Measurements from ENCODE around the gene GOLT1B. TPM values are rescaled to one million over a fixed set of nuclear protein-coding genes. Genes with fewer than 3 reads are reported as not detected.

Gene GOLT1B
- total and polyA plus RNA-seq, 9 of the 15 experiments (the other 6 are each of a cell fraction or from before 2014, with no cell fraction given) = 9.4 to 66.1 (median 26.7) TPM

DNA sequence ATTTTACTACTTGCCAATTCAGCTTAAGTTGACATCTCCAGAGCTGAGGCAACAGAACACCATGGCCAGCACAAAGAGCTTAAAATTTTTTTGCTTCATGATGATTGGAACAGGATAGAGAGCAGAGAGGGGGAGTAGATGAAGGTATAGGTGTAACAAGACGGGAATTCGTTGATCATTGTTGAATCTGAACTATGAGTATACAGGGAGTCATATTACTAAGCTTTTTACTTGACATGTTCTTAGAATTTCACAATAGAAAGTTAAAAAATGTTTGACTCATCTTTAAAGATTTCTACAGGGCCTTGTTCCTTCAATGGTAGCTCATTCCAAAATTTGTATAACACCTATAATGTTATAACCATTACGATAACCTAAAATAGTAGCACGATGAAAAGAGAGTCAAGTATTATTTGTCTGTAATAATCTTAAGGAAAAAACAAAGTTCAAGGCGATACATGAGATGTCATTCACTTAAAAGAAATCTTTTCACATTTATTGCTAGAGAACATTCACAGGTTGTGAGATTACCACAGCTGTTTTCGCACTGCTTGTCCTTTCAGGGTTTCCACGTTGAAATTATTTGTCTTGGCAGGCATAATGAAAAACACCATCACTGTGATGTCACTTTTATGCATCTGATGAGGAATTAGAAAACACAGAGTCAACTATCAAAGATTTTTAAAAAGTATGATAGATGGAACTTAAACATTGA lies 58.4 kb downstream of the GOLT1B start:
- WGBS (ENCODE audit: insufficient coverage, low coverage, missing lambda C conversion rate) = 1% methylated on average over 7 of the region's 7 CpGs
- FAIRE-seq (no peak), DNase-seq (ENCODE audit: extremely low read depth in 1 of 4, low spot score in 3 of 4) (no peak), ATAC-seq (no peak)
- no peaks in the 10 kb centered on the region for H3K4me1 ChIP-seq (replicated peaks in 1 of 2; ENCODE audit: control insufficient read depth in 2 of 2, insufficient read depth in 2 of 2, low read length in 2 of 2)
- no TSS peak for BruUV-seq (replicated peaks)
- in situ Hi-C loops (cut with MboI) = no loop called here
- H3K9me1 ChIP-seq (ENCODE audit: control insufficient read depth, insufficient read depth, low read length) = no peaks in the 10 kb centered on the region
- no peaks in the 10 kb centered on the region for H3K9me3 ChIP-seq (replicated peaks; ENCODE audit: control insufficient read depth, insufficient read depth, low read depth, low read length)
- H3K9ac ChIP-seq (ENCODE audit: insufficient read depth in 1 of 2, low read depth in 2 of 2, low read length in 2 of 2) = no peak overlapping the region
- POLR2A ChIA-PET = interaction anchor here (1.2 kb wide), 1 partner anchor 9 kb away, joined by 4 read pairs; no protein-coding TSS in a partner anchor
- no peak overlapping the region for H3K4me2 ChIP-seq (ENCODE audit: insufficient read depth, low read length)
- H3K36me3 ChIP-seq (ENCODE audit: control insufficient read depth, insufficient read depth, low read length) = no peaks in the 10 kb centered on the region
- H3K27me3 ChIP-seq (ENCODE audit: control insufficient read depth in 2 of 2, insufficient read depth in 2 of 2, low read length in 2 of 2) = no peaks in the 10 kb centered on the region
- H3K79me2 ChIP-seq (ENCODE audit: control insufficient read depth, insufficient read depth, low read length) = no peaks in the 10 kb centered on the region
- no peak overlapping the region for H3K4me3 ChIP-seq
- H4K20me1 ChIP-seq (replicated peaks; ENCODE audit: control insufficient read depth, insufficient read depth, low read length) = no peaks in the 10 kb centered on the region
- no peak overlapping the region for H3K27ac ChIP-seq (ENCODE audit: extremely low read depth, low read depth, low read length)
- no peak overlapping the region for H2AFZ ChIP-seq (ENCODE audit: low read depth, low read length)
- intact Hi-C loops (cut with micrococcal nuclease) = no loop called here
- CTCF ChIA-PET (ENCODE audit: low intra/inter-chr PET ratio) = no interaction called here
- TF ChIP-seq, protein P1, sequence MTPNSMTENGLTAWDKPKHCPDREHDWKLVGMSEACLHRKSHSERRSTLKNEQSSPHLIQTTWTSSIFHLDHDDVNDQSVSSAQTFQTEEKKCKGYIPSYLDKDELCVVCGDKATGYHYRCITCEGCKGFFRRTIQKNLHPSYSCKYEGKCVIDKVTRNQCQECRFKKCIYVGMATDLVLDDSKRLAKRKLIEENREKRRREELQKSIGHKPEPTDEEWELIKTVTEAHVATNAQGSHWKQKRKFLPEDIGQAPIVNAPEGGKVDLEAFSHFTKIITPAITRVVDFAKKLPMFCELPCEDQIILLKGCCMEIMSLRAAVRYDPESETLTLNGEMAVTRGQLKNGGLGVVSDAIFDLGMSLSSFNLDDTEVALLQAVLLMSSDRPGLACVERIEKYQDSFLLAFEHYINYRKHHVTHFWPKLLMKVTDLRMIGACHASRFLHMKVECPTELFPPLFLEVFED (CRISPR knock-in tag; conservative IDR thresholded peaks at IDR 0.05) = no peak
- TF ChIP-seq, protein P2, sequence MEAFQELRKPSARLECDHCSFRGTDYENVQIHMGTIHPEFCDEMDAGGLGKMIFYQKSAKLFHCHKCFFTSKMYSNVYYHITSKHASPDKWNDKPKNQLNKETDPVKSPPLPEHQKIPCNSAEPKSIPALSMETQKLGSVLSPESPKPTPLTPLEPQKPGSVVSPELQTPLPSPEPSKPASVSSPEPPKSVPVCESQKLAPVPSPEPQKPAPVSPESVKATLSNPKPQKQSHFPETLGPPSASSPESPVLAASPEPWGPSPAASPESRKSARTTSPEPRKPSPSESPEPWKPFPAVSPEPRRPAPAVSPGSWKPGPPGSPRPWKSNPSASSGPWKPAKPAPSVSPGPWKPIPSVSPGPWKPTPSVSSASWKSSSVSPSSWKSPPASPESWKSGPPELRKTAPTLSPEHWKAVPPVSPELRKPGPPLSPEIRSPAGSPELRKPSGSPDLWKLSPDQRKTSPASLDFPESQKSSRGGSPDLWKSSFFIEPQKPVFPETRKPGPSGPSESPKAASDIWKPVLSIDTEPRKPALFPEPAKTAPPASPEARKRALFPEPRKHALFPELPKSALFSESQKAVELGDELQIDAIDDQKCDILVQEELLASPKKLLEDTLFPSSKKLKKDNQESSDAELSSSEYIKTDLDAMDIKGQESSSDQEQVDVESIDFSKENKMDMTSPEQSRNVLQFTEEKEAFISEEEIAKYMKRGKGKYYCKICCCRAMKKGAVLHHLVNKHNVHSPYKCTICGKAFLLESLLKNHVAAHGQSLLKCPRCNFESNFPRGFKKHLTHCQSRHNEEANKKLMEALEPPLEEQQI (IDR thresholded peaks at IDR 0.05) = no peak
- TF ChIP-seq ARHGAP35 (IDR thresholded peaks at IDR 0.05; ENCODE audit: partially characterized antibody) (no peak), FOS (IDR thresholded peaks at IDR 0.05; ENCODE audit: extremely low read depth, insufficient read length) (no peak), NFATC3 (IDR thresholded peaks at IDR 0.05) (no peak), CBX5 (IDR thresholded peaks at IDR 0.05; ENCODE audit: borderline replicate concordance, low read depth) (no peak), YY1 (IDR thresholded peaks at IDR 0.05; ENCODE audit: borderline replicate concordance in 1 of 3, control insufficient read depth in 1 of 3, extremely low read depth in 1 of 3, insufficient read depth in 3 of 3, insufficient read length in 1 of 3, insufficient replicate concordance in 2 of 3, low read depth in 1 of 3, low read length in 2 of 3) (no peak), BDP1 (IDR thresholded peaks at IDR 0.05; ENCODE audit: insufficient read depth, insufficient read length) (no peak), MYC (IDR thresholded peaks at IDR 0.05; ENCODE audit: low read depth, low read length) (no peak), MYC (CRISPR knock-in tag; IDR thresholded peaks at IDR 0.05; ENCODE audit: borderline replicate concordance, low read depth) (no peak)
- TF ChIP-seq, protein P3, sequence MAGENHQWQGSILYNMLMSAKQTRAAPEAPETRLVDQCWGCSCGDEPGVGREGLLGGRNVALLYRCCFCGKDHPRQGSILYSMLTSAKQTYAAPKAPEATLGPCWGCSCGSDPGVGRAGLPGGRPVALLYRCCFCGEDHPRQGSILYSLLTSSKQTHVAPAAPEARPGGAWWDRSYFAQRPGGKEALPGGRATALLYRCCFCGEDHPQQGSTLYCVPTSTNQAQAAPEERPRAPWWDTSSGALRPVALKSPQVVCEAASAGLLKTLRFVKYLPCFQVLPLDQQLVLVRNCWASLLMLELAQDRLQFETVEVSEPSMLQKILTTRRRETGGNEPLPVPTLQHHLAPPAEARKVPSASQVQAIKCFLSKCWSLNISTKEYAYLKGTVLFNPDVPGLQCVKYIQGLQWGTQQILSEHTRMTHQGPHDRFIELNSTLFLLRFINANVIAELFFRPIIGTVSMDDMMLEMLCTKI (IDR thresholded peaks at IDR 0.05; ENCODE audit: partially characterized antibody) = no peak

All from K562 (cell line).